OCI-LY7 (cell line): ENCODE measurements around the gene RRP7A. TPM values are rescaled to one million over a fixed set of nuclear protein-coding genes. Genes with fewer than 3 reads are reported as not detected.
"Not testable (repeated sequence)": the region's sequence is repeated elsewhere in the genome, so short reads cannot be mapped to it uniquely, and the experiment has no call there.

Experiments used
- BruUV-seq: library from RNA; stranded (reverse); fragments of 400-500 nt; replicated peaks from 2 replicates; lab custom pipeline; 2021; lab: Mats Ljungman, UMichigan
- CTCF ChIA-PET: fragments of 300-600 bp; sonication (Branson Sonifier 250); formaldehyde crosslinking; loops from one replicate; lab custom pipeline; 2022; ENCODE audit warnings: antibody characterized with exemption; ENCODE audit not compliant: unreplicated experiment; lab: Charles Lee
- POLR2A ChIA-PET: fragments of 300-600 bp; sonication (Branson Sonifier 250); formaldehyde crosslinking; loops from one replicate; lab custom pipeline; 2022; ENCODE audit warnings: antibody characterized with exemption; lab: Charles Lee
- DNase-seq: peaks from one replicate; pipeline ENCODE4 v3.0.0-alpha.2; 2015; ENCODE audit warnings: low spot score
- H2AFZ ChIP-seq: fragments of 200-600 bp; sonication (generic), shearing (Covaris generic); 2 replicates; pipeline ENCODE4 v1.6.1; 2014; ENCODE audit warnings: mild to moderate bottlenecking, antibody characterized with exemption, low read length, moderate library complexity
- H3K27ac ChIP-seq: fragments of 200-600 bp; sonication (generic); 2 replicates; pipeline ENCODE4 v1.5.1; 2014; ENCODE audit warnings: mixed run types, low read depth, mild to moderate bottlenecking, moderate library complexity, low read length, inconsistent platforms; ENCODE audit not compliant: poor library complexity, severe bottlenecking
- H3K36me3 ChIP-seq: fragments of 200-600 bp; sonication (generic); 2 replicates; pipeline ENCODE4 v1.6.1; 2014; ENCODE audit warnings: mild to moderate bottlenecking, antibody characterized with exemption, low read length, moderate library complexity, mixed read lengths; ENCODE audit not compliant: insufficient read depth
- H3K4me1 ChIP-seq: fragments of 200-600 bp; sonication (generic); 2 replicates; pipeline ENCODE4 v1.5.1; 2014; ENCODE audit warnings: mild to moderate bottlenecking, low read length; ENCODE audit not compliant: insufficient read depth, poor library complexity, severe bottlenecking
- H3K4me2 ChIP-seq: fragments of 200-600 bp; sonication (generic); 2 replicates; pipeline ENCODE4 v1.6.1; 2014; ENCODE audit warnings: mild to moderate bottlenecking, low read length
- H3K4me3 ChIP-seq: fragments of 200-600 bp; sonication (generic); 2 replicates; pipeline ENCODE4 v1.5.1; 2014; ENCODE audit warnings: mild to moderate bottlenecking, low read depth, low read length; ENCODE audit not compliant: poor library complexity, severe bottlenecking
- H3K79me2 ChIP-seq: fragments of 200-600 bp; sonication (generic); 2 replicates; pipeline ENCODE4 v1.6.1; 2016; ENCODE audit warnings: low read depth, mild to moderate bottlenecking, low read length, moderate library complexity, mixed read lengths; ENCODE audit not compliant: insufficient read depth
- H3K9me2 ChIP-seq: fragments of 200-600 bp; sonication (generic); 2 replicates; pipeline ENCODE4 v1.6.1; 2016; ENCODE audit warnings: mild to moderate bottlenecking, low read length, mixed read lengths; ENCODE audit not compliant: insufficient read depth
- H3K9me3 ChIP-seq: fragments of 200-600 bp; sonication (generic); 2 replicates; pipeline ENCODE4 v1.6.1; 2014; ENCODE audit warnings: mild to moderate bottlenecking, mixed run types, low read length, mixed read lengths
- H4K20me1 ChIP-seq: fragments of 200-600 bp; sonication (generic); 2 replicates; pipeline ENCODE4 v1.6.1; 2014; ENCODE audit warnings: mild to moderate bottlenecking, antibody characterized with exemption, low read length, moderate library complexity, mixed read lengths; ENCODE audit not compliant: insufficient read depth
- EZH2phosphoT487 ChIP-seq: fragments of 200-600 bp; sonication (generic); IDR thresholded peaks from 2 replicates; pipeline ENCODE4 v1.6.1; 2018; ENCODE audit warnings: low read depth, borderline replicate concordance, mild to moderate bottlenecking, mixed run types, antibody characterized with exemption, low read length, moderate library complexity, mixed read lengths
- intact Hi-C: fragments of 100-400 bp; cut with micrococcal nuclease; formaldehyde crosslinking; loops from one replicate; pipeline ENCODE4 v1.10.0; 2022; ENCODE audit not compliant: unreplicated experiment
- total RNA-seq, 2 experiments: library from RNA; depleted of rRNA in 1 of 2; stranded (reverse); fragments of >200 nt in 1 of 2; shearing (Covaris generic) in 1 of 2; gene quantifications; 2 replicates each; pipeline ENCODE4 v1.2.3, GENCODE V29; 2014 to 2022
- TF ChIP-seq, protein P1 (sequence below): fragments of 200-600 bp; sonication (generic); conservative IDR thresholded peaks from 2 replicates; pipeline ENCODE4 v1.5.1; 2014; ENCODE audit warnings: mild to moderate bottlenecking, antibody characterized with exemption, low read length, moderate library complexity, mixed read lengths

RRP7A gene
- total RNA-seq, 2 experiments from 2014 or later: 125 to 172 TPM

DNA sequence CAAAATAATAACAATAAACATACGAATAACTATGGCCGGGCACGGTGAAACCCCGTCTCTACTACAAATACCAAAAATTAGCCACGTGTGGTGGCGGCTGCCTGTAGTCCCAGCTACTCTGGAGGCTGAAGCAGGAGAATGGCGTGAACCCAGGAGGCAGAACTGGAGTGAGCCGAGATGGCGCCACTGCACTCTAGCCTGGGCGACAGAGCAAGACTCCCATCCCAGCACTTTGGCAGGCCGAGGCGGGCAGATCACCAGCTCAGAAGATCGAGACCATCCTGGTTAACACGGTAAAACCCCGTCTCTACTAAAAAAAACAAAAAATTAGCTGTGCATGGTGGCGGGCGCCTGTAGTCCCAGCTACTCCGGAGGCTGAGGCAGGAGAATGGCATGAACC lies 17.0 kb upstream of the RRP7A start:
- CTCF ChIA-PET: not testable (repeated sequence)
- H3K4me1 ChIP-seq: peaks cover 88% of the 10 kb centered on the region

DNA sequence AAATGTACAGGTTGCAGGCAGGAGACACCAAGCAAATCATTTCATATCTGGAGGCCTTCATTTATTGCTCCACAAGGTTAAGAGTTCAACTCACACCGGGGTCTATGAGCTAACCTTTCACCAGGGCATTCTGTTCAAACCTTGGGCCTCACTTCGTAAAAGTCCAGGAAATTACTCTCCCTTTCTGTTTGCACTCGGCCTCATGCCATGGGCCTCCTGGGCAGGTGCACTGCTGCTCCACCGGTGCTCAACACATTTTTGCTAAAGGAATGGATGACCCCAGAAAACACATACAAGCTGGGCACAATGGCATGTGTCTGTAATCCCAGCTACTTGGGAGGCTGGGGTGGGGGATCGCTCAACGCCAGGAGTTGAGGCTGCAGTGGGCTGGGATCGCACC lies 16.6 kb upstream of the RRP7A start:
- Histone ChIP-seq H2AFZ (no peak overlapping the region), H3K4me1 (peaks cover 88% of the 10 kb centered on the region), H3K9me2 (no peaks in the 10 kb centered on the region), H3K4me2 (peak overlapping the region; percentile 57), H4K20me1 (no peaks in the 10 kb centered on the region), H3K4me3 (peak overlapping the region; percentile 42), H3K27ac (peak overlapping the region; percentile 93), H3K36me3 (no peaks in the 10 kb centered on the region), H3K79me2 (peaks cover 6% of the 10 kb centered on the region; the same call in 1 of the 2 replicates), H3K9me3 (no peaks in the 10 kb centered on the region)
- ChIA-PET CTCF (no interaction called here), POLR2A (interaction anchor here (0.6 to 1.3 kb wide), 4 partner anchors 10 to 759 kb away, joined by 3 to 5 read pairs (median 4); no protein-coding TSS in a partner anchor)
- no TSS peak for BruUV-seq
- peak; percentile 39 for DNase-seq
- intact Hi-C loops: loop anchor here (5.0 kb wide), 1 partner anchor 181 kb away; no protein-coding TSS in a partner anchor
- no peak for TF ChIP-seq EZH2phosphoT487
- TF ChIP-seq, protein P1, sequence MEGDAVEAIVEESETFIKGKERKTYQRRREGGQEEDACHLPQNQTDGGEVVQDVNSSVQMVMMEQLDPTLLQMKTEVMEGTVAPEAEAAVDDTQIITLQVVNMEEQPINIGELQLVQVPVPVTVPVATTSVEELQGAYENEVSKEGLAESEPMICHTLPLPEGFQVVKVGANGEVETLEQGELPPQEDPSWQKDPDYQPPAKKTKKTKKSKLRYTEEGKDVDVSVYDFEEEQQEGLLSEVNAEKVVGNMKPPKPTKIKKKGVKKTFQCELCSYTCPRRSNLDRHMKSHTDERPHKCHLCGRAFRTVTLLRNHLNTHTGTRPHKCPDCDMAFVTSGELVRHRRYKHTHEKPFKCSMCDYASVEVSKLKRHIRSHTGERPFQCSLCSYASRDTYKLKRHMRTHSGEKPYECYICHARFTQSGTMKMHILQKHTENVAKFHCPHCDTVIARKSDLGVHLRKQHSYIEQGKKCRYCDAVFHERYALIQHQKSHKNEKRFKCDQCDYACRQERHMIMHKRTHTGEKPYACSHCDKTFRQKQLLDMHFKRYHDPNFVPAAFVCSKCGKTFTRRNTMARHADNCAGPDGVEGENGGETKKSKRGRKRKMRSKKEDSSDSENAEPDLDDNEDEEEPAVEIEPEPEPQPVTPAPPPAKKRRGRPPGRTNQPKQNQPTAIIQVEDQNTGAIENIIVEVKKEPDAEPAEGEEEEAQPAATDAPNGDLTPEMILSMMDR: no peak

More for the DNA sequence above, 17.0 kb upstream of the RRP7A start:
- Histone ChIP-seq H3K4me2 (peak overlapping the region; percentile 57), H3K27ac (peak overlapping the region; percentile 93), H3K4me3 (peak overlapping the region; percentile 42)
- not testable (repeated sequence) for H3K9me3 ChIP-seq, H3K79me2 ChIP-seq, BruUV-seq, DNase-seq, H3K9me2 ChIP-seq, H4K20me1 ChIP-seq, H3K36me3 ChIP-seq, H2AFZ ChIP-seq
- intact Hi-C loops: loop anchor here (5.0 kb wide), 1 partner anchor 181 kb away; no protein-coding TSS in a partner anchor
- POLR2A ChIA-PET: interaction anchor here (1.0 to 1.3 kb wide), 3 partner anchors 9 to 13 kb away, joined by 3 to 5 read pairs (median 4); no protein-coding TSS in a partner anchor

DNA sequence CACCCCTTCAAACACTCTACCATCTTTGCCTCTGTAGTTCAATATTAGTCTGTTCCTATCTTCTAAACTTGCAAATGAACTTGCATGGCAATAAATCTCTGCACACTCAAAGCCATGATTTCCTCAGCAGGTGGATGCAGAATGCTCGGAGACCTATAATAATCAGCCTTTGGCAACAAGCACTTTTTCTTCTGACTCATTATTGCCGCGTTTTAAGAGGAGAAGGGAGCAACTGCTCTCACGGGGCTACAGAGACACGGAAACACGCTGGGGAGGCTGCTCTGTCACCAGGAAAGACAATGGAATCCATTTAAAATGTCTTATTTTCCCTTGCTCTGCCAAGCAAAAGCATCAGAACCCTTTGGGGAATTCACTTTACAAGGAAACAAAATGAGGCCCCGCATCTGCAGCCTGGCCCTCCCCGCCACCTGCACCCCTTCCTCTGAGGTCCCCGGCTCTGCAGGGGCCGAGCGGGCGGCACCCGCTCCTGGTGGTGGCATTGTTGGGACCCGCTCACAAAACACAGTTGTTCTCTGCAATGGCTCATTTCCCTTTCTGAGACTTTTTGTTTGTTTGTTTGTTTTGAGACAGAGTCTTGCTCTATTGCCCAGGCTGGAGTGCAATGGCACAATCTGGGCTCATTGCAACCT lies 15.6 kb upstream of the RRP7A start:
- POLR2A ChIA-PET: interaction anchor here (1.3 to 1.6 kb wide), 2 partner anchors 10 to 17 kb away, joined by 3 to 6 read pairs; no protein-coding TSS in a partner anchor
- DNase-seq, CTCF ChIA-PET: not testable (repeated sequence)

More for the DNA sequence above, 15.6 kb upstream of the RRP7A start:
- not testable (repeated sequence) for H3K9me3 ChIP-seq, H2AFZ ChIP-seq, H3K36me3 ChIP-seq, H4K20me1 ChIP-seq, BruUV-seq, H3K9me2 ChIP-seq, H3K79me2 ChIP-seq
- H3K4me1 ChIP-seq: peaks cover 93% of the 10 kb centered on the region
- H3K27ac ChIP-seq: peak overlapping the region; percentile 93
- peak overlapping the region; percentile 27 for H3K4me3 ChIP-seq
- intact Hi-C loops: loop anchor here (5.0 kb wide), 1 partner anchor 182 kb away; no protein-coding TSS in a partner anchor
- peak overlapping the region; percentile 64 for H3K4me2 ChIP-seq
